Measurements from ENCODE around the gene RANBP3. TPM values are rescaled to one million over a fixed set of nuclear protein-coding genes. Genes with fewer than 3 reads are reported as not detected.
A peak's percentile ranks its signal among the peaks of the same experiment; 100 is the strongest.
"Not testable (repeated sequence)": the region's sequence is repeated elsewhere in the genome, so short reads cannot be mapped to it uniquely, and the experiment has no call there.

RANBP3 gene
- total RNA-seq, 2 donors from 2014 or later, result 76.8 to 86.9 TPM

DNA sequence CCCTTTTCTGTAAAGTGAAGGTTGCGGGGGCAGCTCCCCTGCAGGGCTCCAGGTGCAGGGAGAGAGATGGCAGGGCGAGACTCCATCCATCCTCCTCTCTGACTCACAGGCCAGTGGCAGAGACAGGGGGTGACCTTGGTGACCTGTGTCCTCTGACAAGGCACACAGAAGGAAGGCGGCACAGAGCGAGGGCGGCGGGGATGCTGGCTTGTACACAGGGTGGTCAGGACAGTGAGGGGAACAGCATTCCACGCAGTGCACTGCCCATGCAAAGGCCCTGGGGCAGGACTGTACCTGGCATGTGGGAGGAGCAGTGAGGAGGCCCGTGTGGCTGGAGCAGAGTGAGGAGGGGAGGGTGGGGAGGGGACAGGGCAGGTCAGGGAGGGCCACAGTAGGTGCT lies 82.0 kb downstream of the RANBP3 start:
- ATAC-seq (no peak), DNase-seq (no peak)
- Mint-ChIP-seq H3K36me3 (ENCODE audit: low read depth) (no peaks in the 10 kb centered on the region), H3K4me1 (peaks cover 3% of the 10 kb centered on the region), H3K4me3 (no peak overlapping the region), H3K27me3 (no peaks in the 10 kb centered on the region), H3K27ac (no peak overlapping the region)
- no peaks in the 10 kb centered on the region for H3K9me3 ChIP-seq (ENCODE audit: control insufficient read depth, low read length, poor library complexity, severe bottlenecking)

DNA sequence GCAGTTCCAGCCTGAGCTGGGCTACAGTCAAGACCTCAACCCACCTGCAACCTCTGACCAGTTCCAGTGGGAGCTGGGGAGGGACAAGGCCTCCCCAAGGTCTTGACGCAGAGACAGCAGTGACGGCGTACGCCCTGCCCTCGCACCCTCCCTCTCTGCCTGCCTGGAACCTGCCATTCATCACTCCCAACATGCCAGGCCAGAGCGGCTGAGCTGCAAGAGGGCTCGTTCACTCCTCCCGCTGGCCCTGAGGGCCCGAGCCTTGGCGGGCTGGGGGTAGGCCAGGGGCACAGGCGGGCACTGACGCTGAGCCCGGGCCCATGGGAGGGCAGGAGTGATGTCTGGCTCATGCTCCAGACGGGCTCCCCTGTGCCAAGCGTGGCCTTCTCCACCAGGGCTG lies 82.5 kb downstream of the RANBP3 start:
- Mint-ChIP-seq H3K4me1 (peaks cover 3% of the 10 kb centered on the region), H3K4me3 (no peak overlapping the region), H3K27me3 (no peaks in the 10 kb centered on the region), H3K36me3 (ENCODE audit: low read depth) (no peaks in the 10 kb centered on the region), H3K27ac (no peak overlapping the region)
- ATAC-seq, result no peak
- H3K9me3 ChIP-seq (ENCODE audit: control insufficient read depth, low read length, poor library complexity, severe bottlenecking), result no peaks in the 10 kb centered on the region
- DNase-seq, result no peak

DNA sequence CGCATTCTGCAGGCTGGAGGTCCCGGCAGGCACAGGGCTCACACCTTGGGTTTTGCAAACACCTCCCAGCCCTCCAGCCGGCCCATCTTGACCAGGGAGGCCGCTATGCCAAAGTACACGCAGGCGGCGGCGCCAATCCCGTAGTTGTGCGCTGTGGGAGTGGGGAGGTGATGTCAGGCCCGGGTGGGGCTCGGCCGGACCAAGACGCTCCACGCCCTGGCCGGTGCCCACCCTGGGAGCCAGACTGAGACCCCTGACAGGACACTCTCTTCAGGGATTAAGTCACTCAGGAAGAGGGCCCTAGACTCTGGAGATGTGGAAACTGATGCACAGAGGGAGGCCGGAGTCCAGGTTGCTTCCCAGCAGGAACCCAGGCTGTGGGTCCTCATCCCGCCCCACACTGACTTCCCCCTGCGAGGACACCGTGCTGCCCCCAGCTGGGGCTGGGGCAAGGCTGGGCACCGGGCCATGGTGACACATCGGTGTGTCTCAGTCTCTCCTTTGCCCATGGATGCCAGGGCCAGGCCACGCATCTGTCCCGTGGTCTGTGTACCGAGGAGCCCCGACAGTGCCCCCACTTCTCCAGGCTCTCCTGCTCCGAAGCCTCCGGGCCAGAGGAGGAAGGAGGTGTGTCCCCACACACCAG lies 83.1 kb downstream of the RANBP3 start:
- Mint-ChIP-seq H3K27ac (no peak overlapping the region), H3K4me3 (no peak overlapping the region), H3K36me3 (ENCODE audit: low read depth) (no peaks in the 10 kb centered on the region), H3K4me1 (no peaks in the 10 kb centered on the region), H3K27me3 (no peaks in the 10 kb centered on the region)
- no peaks in the 10 kb centered on the region for H3K9me3 ChIP-seq (ENCODE audit: control insufficient read depth, low read length, poor library complexity, severe bottlenecking)
- ATAC-seq, result no peak
- no peak for DNase-seq

DNA sequence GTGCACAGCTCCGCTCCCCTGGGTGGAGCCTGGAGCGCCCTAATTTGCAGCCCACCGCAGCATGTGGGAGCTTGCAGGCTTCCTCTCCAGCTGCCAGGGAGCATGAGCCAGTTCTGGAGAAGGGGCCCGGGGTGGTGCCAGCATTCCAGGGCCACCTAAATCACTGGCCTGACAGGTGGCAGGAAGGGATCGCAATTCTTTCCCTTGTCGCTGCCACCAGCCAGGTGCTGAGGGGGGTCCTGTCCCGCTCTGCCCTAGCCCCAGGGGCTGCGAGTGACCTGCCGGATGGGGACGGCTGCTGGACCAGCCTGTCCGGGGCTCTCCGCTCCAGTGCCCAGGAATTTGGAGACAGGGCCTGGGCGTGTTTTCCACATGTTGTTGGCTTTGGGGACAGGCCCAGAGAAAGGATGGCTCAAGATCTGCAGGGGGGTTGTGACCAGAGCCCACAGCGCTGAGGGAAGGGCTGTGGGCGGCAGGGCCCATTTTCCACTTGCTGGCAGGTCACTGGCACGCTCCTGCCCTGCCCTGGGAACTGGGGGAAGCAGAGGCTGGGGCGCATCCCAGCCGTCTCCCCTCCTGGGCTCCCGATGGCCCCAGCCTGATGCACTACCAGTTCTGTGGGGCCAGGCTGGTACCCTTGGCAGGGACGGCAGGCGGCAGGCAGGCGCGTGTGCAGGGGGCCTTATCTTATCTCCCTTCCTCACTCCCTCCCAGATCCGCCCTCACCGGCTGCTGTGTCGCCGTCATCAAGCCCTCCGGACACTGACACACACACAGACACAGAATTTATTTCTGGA lies 83.8 kb downstream of the RANBP3 start:
- no peak overlapping the region for H3K4me3 Mint-ChIP-seq
- H3K4me1 Mint-ChIP-seq, result no peaks in the 10 kb centered on the region
- ATAC-seq, result no peak
- H3K9me3 ChIP-seq (ENCODE audit: control insufficient read depth, low read length, poor library complexity, severe bottlenecking), result no peaks in the 10 kb centered on the region
- no peaks in the 10 kb centered on the region for H3K36me3 Mint-ChIP-seq (ENCODE audit: low read depth)
- H3K27ac Mint-ChIP-seq, result no peak overlapping the region
- no peak for DNase-seq
- H3K27me3 Mint-ChIP-seq, result peaks cover 5% of the 10 kb centered on the region

DNA sequence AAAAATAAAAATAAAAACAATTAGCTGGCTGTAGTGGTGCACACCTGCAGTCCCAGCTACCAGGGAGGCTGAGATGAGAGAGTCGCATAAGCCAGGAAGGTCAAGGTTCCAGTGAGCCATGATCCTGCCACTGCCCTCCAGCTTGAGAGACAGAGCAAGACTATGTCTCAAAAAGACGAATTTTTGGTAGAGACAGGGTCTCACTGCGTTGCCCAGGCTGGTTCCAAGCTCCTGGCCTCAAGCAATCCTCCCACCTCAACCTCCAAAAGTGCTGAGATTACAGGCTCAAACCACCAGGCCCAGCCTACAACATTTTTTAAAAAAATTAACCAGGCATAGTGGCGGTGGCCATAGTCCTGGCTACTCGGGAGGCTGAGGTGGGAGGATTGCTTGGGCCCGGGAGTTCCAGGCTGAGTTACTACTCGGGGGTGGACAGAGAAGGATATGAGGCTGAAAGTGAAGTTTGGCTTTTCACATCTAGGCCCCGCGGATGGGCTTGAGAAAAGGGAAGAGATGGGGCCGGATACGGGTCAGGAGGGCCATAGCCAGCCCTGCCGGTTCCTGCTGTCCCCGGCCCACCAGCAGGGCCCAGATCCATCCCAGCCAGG lies 84.5 kb downstream of the RANBP3 start:
- DNase-seq, result no peak
- Mint-ChIP-seq H3K4me1 (no peaks in the 10 kb centered on the region), H3K36me3 (ENCODE audit: low read depth) (no peaks in the 10 kb centered on the region), H3K27me3 (peaks cover 5% of the 10 kb centered on the region), H3K4me3 (no peak overlapping the region), H3K27ac (no peak overlapping the region)
- ATAC-seq, result no peak
- no peaks in the 10 kb centered on the region for H3K9me3 ChIP-seq (ENCODE audit: control insufficient read depth, low read length, poor library complexity, severe bottlenecking)

DNA sequence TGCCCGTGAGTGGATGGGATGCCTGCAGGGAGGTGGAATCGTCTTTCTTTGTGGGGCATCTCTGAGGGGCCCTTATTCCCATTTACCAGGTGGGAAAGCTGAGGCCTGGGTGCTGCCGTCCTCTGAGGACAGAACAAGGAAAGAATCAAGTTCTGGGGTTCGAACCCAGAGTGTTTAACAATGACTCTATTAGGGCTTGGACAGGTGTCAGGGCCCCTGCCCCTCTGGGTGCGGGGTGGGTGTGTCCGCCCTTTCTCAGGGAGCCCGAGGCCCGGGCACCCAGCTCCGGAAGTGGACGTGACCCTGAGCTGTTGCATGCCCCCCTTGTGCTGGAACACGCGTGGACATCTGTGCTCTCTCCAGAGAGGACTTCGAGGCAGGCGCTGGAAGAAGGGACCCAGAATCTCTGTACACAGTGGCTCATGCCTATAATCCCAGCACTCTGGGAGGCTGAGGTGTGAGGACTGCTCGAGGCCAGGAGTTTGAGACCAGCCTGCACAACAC lies 85.1 kb downstream of the RANBP3 start:
- no peaks in the 10 kb centered on the region for H3K36me3 Mint-ChIP-seq (ENCODE audit: low read depth)
- H3K27ac Mint-ChIP-seq, result no peak overlapping the region
- no peak for ATAC-seq
- no peaks in the 10 kb centered on the region for H3K9me3 ChIP-seq (ENCODE audit: control insufficient read depth, low read length, poor library complexity, severe bottlenecking)
- H3K27me3 Mint-ChIP-seq, result peaks cover 5% of the 10 kb centered on the region
- DNase-seq, result no peak
- no peak overlapping the region for H3K4me3 Mint-ChIP-seq
- no peaks in the 10 kb centered on the region for H3K4me1 Mint-ChIP-seq

DNA sequence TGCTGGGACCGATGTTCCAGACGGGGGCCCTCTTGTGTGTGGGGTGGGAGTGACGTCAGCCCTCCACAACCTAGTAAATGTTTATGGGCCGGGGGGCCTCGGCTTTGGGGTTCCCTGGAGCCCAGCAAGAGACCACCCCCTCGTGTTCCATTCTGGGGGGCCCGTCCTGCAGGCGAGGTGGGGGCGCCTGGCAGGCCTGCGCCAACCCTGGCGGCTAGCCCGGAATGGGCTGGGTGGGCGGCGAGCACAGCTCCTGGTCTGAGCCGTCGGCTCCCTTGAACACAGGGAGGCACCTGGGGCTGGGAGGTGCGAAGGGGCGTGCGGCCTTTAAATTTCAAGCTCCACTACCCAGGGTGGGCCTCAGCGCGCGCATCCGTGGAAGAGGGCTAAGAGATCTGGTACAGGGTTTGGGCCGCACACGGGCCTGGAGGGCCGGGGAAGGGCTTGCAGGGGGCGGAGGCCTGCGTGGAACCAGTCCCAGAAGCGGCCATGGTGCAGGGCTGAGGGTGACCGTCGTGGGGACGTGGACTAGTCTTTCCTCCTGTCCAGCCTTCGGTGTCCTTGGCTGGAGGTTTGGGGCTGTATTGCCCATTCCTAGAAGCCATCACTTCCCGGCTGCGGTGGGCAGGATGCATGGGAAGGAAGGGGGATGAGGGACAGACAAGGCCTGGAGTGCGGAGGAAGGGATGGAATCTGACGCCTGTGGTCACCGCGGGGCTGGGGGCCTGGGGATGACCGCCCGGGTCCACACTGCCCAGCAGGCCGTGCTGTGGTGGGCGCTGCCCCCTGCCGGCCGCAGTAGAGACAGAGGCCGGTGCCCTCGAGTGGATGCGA lies 85.8 kb downstream of the RANBP3 start:
- peak overlapping the region; percentile 65 for H3K27ac Mint-ChIP-seq
- H3K36me3 Mint-ChIP-seq (ENCODE audit: low read depth), result no peaks in the 10 kb centered on the region
- peaks cover 5% of the 10 kb centered on the region for H3K27me3 Mint-ChIP-seq
- DNase-seq (no peak), ATAC-seq (peak; percentile 49)
- H3K9me3 ChIP-seq (ENCODE audit: control insufficient read depth, low read length, poor library complexity, severe bottlenecking), result no peaks in the 10 kb centered on the region
- H3K4me1 Mint-ChIP-seq, result no peaks in the 10 kb centered on the region
- no peak overlapping the region for H3K4me3 Mint-ChIP-seq

DNA sequence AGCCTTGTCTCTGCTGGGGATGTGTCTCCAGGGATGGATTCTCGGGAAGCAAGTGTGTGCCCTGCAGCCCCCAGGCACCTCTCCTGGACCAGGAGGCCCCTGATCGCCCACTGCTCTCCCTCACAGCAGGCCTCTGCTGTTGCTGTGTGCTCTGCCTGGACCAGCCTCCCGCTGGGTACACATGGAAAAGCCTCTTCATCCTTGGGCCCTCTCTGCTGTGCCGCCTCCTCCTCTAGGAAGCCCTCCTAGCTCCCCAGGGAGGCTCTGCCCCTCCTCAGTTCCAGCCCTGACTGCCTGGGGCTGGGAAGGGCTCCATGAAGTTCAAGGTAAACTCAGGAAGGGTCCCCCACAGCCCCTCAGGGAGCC lies 86.4 kb downstream of the RANBP3 start:
- H3K9me3 ChIP-seq (ENCODE audit: control insufficient read depth, low read length, poor library complexity, severe bottlenecking), result no peaks in the 10 kb centered on the region
- Mint-ChIP-seq H3K4me3 (no peak overlapping the region), H3K27ac (no peak overlapping the region), H3K27me3 (peaks cover 5% of the 10 kb centered on the region), H3K4me1 (no peaks in the 10 kb centered on the region), H3K36me3 (ENCODE audit: low read depth) (no peaks in the 10 kb centered on the region)
- ATAC-seq (no peak), DNase-seq (no peak)

DNA sequence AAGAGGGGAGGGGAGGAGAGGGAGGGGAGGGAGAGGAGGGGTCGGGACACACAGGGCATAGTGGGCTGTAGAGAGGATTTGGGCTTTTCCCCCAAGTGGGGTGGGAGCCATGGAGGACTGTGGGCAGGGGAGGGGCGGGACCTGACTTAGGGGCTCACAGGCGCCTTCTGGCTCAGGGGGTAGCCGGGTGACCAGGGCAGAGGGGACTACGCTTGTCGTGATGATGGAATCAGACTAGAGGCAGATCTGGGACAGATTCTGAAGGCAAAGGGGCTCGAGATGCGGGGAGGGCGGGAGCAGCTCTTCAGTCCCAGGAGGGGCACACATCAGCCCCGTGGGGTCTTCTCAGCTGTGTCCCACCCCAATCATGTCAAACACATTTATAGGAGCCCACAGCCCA lies 87.8 kb downstream of the RANBP3 start:
- ATAC-seq (no peak), DNase-seq (no peak)
- Mint-ChIP-seq H3K27ac (no peak overlapping the region), H3K27me3 (peaks cover 10% of the 10 kb centered on the region), H3K36me3 (ENCODE audit: low read depth) (no peaks in the 10 kb centered on the region), H3K4me3 (no peak overlapping the region), H3K4me1 (no peaks in the 10 kb centered on the region)
- no peaks in the 10 kb centered on the region for H3K9me3 ChIP-seq (ENCODE audit: control insufficient read depth, low read length, poor library complexity, severe bottlenecking)

DNA sequence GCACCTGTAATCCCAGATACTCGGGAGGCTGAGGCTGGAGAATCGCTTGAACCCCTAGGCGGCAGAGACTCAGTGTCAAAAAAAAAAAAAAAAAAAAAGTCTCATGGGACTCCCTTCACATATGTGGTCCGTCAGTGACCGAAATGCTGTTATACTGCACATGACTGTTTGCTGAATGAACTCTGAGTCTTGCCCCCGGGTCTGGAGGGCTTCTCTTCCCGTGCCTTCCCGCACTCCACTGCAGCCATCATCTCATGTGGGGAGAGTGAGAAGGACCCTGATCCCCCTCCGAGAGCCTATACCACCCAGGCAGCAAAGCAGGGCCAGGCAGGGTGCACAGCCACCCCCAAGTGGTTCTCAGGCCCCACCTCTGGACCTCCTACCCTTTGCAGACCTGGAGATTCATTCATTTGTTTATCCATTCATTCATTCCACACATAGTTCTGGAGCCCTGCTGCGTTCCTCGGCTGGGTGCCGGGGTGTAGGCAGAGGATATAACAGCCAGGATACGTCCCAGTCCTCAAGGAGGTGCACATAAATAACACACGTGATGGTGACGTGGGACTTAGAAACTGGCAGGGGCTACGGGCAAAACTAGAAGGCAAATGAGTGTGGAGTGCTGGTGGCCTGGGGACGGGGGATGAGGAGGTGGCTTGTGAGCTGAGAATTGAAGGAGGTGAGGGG lies 88.5 kb downstream of the RANBP3 start:
- H3K4me1 Mint-ChIP-seq, result no peaks in the 10 kb centered on the region
- peaks cover 11% of the 10 kb centered on the region for H3K27me3 Mint-ChIP-seq

DNA sequence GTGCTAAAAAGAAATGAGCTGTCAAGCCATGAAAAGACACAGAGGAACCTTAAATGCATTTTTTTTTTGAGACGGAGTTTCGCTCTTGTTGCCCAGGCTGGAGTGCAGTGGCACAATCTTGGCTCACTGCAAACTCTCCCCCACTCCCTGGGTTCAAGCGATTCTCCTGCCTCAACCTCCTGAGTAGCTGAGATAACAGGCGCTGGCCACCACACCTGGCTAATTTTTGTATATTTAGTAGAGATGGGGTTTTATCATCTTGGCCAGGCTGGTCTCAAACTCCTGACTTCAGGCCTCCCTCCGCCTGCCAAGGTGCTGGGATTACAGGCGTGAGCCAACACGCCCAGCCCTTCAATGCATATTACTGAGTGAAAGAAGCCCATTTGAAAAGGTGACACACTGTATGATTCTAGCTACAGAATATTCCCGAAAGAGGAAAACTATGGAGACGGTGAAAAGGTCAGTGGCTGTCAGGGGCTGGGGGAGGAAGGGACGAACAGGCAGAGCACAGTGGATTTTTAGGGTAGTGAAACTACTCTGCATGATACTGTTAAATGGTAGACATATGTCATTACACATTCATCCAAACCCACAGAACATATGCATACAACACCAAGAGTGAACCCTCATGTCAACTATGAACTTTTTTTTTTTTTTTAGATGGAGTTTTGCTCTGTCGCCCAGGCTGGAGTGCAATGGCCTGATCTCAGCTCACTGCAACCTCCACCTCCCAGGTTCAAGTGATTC lies 93.7 kb downstream of the RANBP3 start:
- H3K36me3 Mint-ChIP-seq (ENCODE audit: low read depth); H3K9me3 ChIP-seq (ENCODE audit: control insufficient read depth, low read length, poor library complexity, severe bottlenecking); H3K27ac Mint-ChIP-seq; ATAC-seq; H3K4me3 Mint-ChIP-seq; H3K4me1 Mint-ChIP-seq; DNase-seq: not testable (repeated sequence)
- peaks cover 17% of the 10 kb centered on the region for H3K27me3 Mint-ChIP-seq

More for the DNA sequence above, 88.5 kb downstream of the RANBP3 start:
- DNase-seq (no peak), ATAC-seq (no peak)
- no peaks in the 10 kb centered on the region for H3K9me3 ChIP-seq (ENCODE audit: control insufficient read depth, low read length, poor library complexity, severe bottlenecking)
- Mint-ChIP-seq H3K36me3 (ENCODE audit: low read depth) (no peaks in the 10 kb centered on the region), H3K4me3 (no peak overlapping the region), H3K27ac (no peak overlapping the region)
